ENCODE data around the gene CRYGS. TPM values are rescaled to one million over a fixed set of nuclear protein-coding genes. Genes with fewer than 3 reads are reported as not detected.

The CRYGS gene
- total and polyA plus RNA-seq, 2 experiments from 2014 or later = 0.76 to 1.3 TPM

DNA sequence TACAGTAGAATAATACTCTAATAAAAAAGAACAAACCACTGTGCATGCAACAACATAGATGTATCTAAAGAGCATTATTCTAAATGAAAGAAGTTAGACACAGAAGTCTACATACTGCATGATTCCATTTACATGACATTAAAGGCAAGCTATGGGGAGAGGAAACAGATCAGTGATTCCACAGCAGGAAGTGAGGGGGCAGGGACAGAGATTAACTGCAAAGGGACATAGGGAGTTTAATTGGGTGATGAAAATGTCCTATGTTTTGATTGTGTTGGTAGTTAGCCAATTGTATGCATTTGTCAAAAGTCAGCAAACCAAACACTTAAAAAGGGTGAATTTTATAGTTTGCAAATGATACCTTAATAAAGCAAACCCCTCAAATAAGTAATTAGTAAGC is 13.8 kb downstream of the CRYGS start:
- Histone ChIP-seq H3F3A (ENCODE audit: insufficient read depth) (no peaks in the 10 kb centered on the region), H3K9me2 (ENCODE audit: insufficient read depth) (no peaks in the 10 kb centered on the region), H3K79me2 (ENCODE audit: insufficient read depth) (no peaks in the 10 kb centered on the region), H3K4me2 (ENCODE audit: unreplicated experiment) (no peak overlapping the region), H3K9me3 (ENCODE audit: low read depth) (no peaks in the 10 kb centered on the region), H3K4me1 (ENCODE audit: insufficient read depth) (no peaks in the 10 kb centered on the region), H2AFZ (no peak overlapping the region), H3K36me3 (ENCODE audit: low read depth) (no peaks in the 10 kb centered on the region), H4K20me1 (ENCODE audit: insufficient read depth) (no peaks in the 10 kb centered on the region), H3K4me3 (no peak overlapping the region), H3K27ac (no peak overlapping the region), H3K27me3 (replicated peaks; ENCODE audit: insufficient read depth) (peaks cover 22% of the 10 kb centered on the region), H3K9ac (no peak overlapping the region)
- no peak for DNase-seq
- TF ChIP-seq EZH2phosphoT487 (IDR thresholded peaks at IDR 0.05; ENCODE audit: insufficient read depth, low read depth) (no peak), EZH2 (IDR thresholded peaks at IDR 0.05; ENCODE audit: insufficient read depth, poor library complexity, severe bottlenecking) (no peak)
- in situ Hi-C loops (cut with MboI) = no loop called here

GRCh38 chr3:186529201-186529999 is 14.8 kb downstream of the CRYGS start:
- 74 to 75% methylated on average over 11 of the region's 11 CpGs for WGBS, 2 experiments (ENCODE audit: low coverage in 1 of 2, low lambda C conversion rate in 2 of 2, missing lambda C conversion rate in 2 of 2)
- H4K20me1 ChIP-seq (ENCODE audit: insufficient read depth) = no peaks in the 10 kb centered on the region
- H3K27ac ChIP-seq = no peak overlapping the region
- H3K4me2 ChIP-seq (ENCODE audit: unreplicated experiment) = no peak overlapping the region
- H2AFZ ChIP-seq = no peak overlapping the region
- H3K9ac ChIP-seq = no peak overlapping the region
- no peaks in the 10 kb centered on the region for H3F3A ChIP-seq (ENCODE audit: insufficient read depth)
- no peaks in the 10 kb centered on the region for H3K9me3 ChIP-seq (ENCODE audit: low read depth)
- H3K27me3 ChIP-seq (replicated peaks; ENCODE audit: insufficient read depth) = peaks cover 30% of the 10 kb centered on the region
- H3K4me3 ChIP-seq = no peak overlapping the region
- in situ Hi-C loops (cut with MboI) = no loop called here
- H3K79me2 ChIP-seq (ENCODE audit: insufficient read depth) = no peaks in the 10 kb centered on the region
- H3K9me2 ChIP-seq (ENCODE audit: insufficient read depth) = no peaks in the 10 kb centered on the region
- no peaks in the 10 kb centered on the region for H3K36me3 ChIP-seq (ENCODE audit: low read depth)
- TF ChIP-seq EZH2phosphoT487 (IDR thresholded peaks at IDR 0.05; ENCODE audit: insufficient read depth, low read depth) = no peak
- TF ChIP-seq EZH2 (IDR thresholded peaks at IDR 0.05; ENCODE audit: insufficient read depth, poor library complexity, severe bottlenecking) = no peak
- H3K4me1 ChIP-seq (ENCODE audit: insufficient read depth) = no peaks in the 10 kb centered on the region
- no peak for DNase-seq

- no peaks in the 10 kb centered on the region for H3K36me3 ChIP-seq (ENCODE audit: low read depth)
- H3K27ac ChIP-seq = no peak overlapping the region
- no peaks in the 10 kb centered on the region for H4K20me1 ChIP-seq (ENCODE audit: insufficient read depth)
- no peak overlapping the region for H2AFZ ChIP-seq
- in situ Hi-C loops (cut with MboI) = no loop called here
- TF ChIP-seq EZH2phosphoT487 (IDR thresholded peaks at IDR 0.05; ENCODE audit: insufficient read depth, low read depth) (no peak), EZH2 (IDR thresholded peaks at IDR 0.05; ENCODE audit: insufficient read depth, poor library complexity, severe bottlenecking) (no peak)
- H3K9me3 ChIP-seq (ENCODE audit: low read depth) = no peaks in the 10 kb centered on the region
- no peak overlapping the region for H3K4me2 ChIP-seq (ENCODE audit: unreplicated experiment)
- no peak overlapping the region for H3K4me3 ChIP-seq
- H3F3A ChIP-seq (ENCODE audit: insufficient read depth) = no peaks in the 10 kb centered on the region
- DNase-seq = no peak
- no peaks in the 10 kb centered on the region for H3K79me2 ChIP-seq (ENCODE audit: insufficient read depth)
- H3K4me1 ChIP-seq (ENCODE audit: insufficient read depth) = no peaks in the 10 kb centered on the region
- 41 to 52% methylated on average over 6 of the region's 6 CpGs for WGBS, 2 experiments (ENCODE audit: low coverage in 1 of 2, low lambda C conversion rate in 2 of 2, missing lambda C conversion rate in 2 of 2)
- no peak overlapping the region for H3K9ac ChIP-seq
- H3K9me2 ChIP-seq (ENCODE audit: insufficient read depth) = no peaks in the 10 kb centered on the region
- peaks cover 44% of the 10 kb centered on the region for H3K27me3 ChIP-seq (replicated peaks; ENCODE audit: insufficient read depth)
These were observed 17.9 kb downstream of the CRYGS start for GRCh38 chr3:186526256-186526606.

DNA sequence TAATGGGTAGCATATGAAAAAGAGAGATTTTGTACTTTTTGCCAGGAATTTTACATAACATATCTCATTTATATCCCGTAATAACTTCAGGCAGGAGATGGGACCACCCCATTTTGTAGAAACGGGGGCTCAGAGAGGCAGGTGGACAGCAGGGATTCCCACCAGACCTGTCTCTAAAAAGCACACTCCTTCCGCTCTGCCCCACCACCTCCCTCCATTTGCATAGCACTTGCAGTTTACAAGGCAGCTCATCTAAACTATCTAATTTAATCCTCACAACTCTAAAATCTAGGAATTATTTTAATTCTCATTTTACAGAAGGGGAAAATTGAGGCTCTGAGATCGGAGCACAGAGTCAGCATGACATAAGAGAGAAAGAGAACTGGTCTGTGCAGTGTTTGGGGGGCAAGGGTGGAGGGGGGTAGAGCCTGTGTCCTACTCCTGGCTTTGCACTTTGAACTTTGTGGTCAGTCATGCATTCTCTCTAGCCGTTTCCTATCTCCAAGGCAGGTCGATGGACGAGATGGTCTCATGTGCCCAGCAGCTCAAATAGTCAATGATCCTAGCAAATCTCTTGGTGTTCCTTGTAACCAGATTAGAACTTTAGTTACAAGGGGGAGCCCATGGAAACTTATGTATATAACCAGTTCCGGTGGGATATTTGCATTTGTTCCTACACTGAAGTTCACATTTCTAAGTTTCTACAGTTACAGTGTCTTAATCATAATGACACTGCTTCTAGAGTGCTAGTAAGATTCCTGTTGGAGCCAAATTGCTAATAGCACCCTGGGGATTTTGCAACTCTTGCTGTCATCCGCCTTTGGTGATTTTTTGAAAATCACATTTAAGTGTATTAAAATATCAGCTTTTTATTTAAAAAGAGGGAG is 18.6 kb downstream of the CRYGS start:
- H3K9ac ChIP-seq = no peak overlapping the region
- in situ Hi-C loops (cut with MboI) = no loop called here
- H3K27ac ChIP-seq = no peak overlapping the region
- no peaks in the 10 kb centered on the region for H3F3A ChIP-seq (ENCODE audit: insufficient read depth)
- no peak overlapping the region for H2AFZ ChIP-seq
- no peaks in the 10 kb centered on the region for H3K9me3 ChIP-seq (ENCODE audit: low read depth)
- H3K79me2 ChIP-seq (ENCODE audit: insufficient read depth) = no peaks in the 10 kb centered on the region
- peaks cover 47% of the 10 kb centered on the region for H3K27me3 ChIP-seq (replicated peaks; ENCODE audit: insufficient read depth)
- TF ChIP-seq EZH2phosphoT487 (IDR thresholded peaks at IDR 0.05; ENCODE audit: insufficient read depth, low read depth) = no peak
- TF ChIP-seq EZH2 (IDR thresholded peaks at IDR 0.05; ENCODE audit: insufficient read depth, poor library complexity, severe bottlenecking) = no peak
- no peaks in the 10 kb centered on the region for H3K9me2 ChIP-seq (ENCODE audit: insufficient read depth)
- H3K36me3 ChIP-seq (ENCODE audit: low read depth) = no peaks in the 10 kb centered on the region
- WGBS, 2 experiments (ENCODE audit: low coverage in 1 of 2, low lambda C conversion rate in 2 of 2, missing lambda C conversion rate in 2 of 2) = 37 to 42% methylated on average over 9 of the region's 9 CpGs
- DNase-seq = no peak
- no peaks in the 10 kb centered on the region for H3K4me1 ChIP-seq (ENCODE audit: insufficient read depth)
- no peak overlapping the region for H3K4me2 ChIP-seq (ENCODE audit: unreplicated experiment)
- no peak overlapping the region for H3K4me3 ChIP-seq
- no peaks in the 10 kb centered on the region for H4K20me1 ChIP-seq (ENCODE audit: insufficient read depth)
